IPS-15b (cell line): ENCODE data around the gene LPIN3.

Experiments used
- H3K27me3 ChIP-seq: one replicate; pipeline ENCODE4 v1.6.1; 2013; ENCODE audit warnings: low read length; ENCODE audit not compliant: control insufficient read depth, insufficient read depth
- H3K36me3 ChIP-seq: one replicate; pipeline ENCODE4 v1.6.1; 2013; ENCODE audit warnings: low read length; ENCODE audit not compliant: control insufficient read depth, insufficient read depth
- H3K4me1 ChIP-seq: one replicate; pipeline ENCODE4 v1.6.1; 2013; ENCODE audit warnings: mild to moderate bottlenecking, low read length; ENCODE audit not compliant: control insufficient read depth, insufficient read depth
- H3K4me3 ChIP-seq: one replicate; pipeline ENCODE4 v1.5.1; 2013; ENCODE audit warnings: low read depth, low read length
- H3K9ac ChIP-seq: one replicate; pipeline ENCODE4 v1.6.1; 2013; ENCODE audit warnings: low read depth, mild to moderate bottlenecking, low read length
- H3K9me3 ChIP-seq: one replicate; pipeline ENCODE4 v1.6.1; 2013; ENCODE audit warnings: mild to moderate bottlenecking, low read length; ENCODE audit not compliant: control insufficient read depth, insufficient read depth

The LPIN3 gene

DNA sequence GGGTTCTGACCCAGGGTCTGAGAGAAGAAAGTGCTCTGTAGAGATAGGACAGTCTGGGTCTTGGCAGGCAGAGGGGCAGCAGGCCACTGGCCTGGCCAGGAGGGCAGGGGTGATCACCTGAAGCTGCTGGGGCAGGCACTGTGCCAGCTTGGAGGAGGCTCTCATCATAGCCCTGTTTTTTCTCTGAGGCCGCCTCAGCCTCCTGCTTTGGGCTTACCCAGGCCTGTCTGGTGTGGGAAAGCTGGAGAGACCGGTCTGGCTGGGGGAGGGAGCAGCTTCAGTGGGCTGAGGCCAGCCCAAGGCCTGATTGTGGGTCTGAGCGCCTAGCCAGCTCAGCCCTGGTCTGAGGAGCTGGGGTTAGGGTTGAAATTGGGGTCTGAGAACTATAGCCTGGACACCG, 3.9 kb downstream of the LPIN3 start:
- Histone ChIP-seq H3K36me3 (no peaks in the 10 kb centered on the region), H3K4me1 (peaks cover 6% of the 10 kb centered on the region), H3K9me3 (no peaks in the 10 kb centered on the region), H3K4me3 (no peak overlapping the region), H3K9ac (no peak overlapping the region), H3K27me3 (peaks cover 2% of the 10 kb centered on the region)

DNA sequence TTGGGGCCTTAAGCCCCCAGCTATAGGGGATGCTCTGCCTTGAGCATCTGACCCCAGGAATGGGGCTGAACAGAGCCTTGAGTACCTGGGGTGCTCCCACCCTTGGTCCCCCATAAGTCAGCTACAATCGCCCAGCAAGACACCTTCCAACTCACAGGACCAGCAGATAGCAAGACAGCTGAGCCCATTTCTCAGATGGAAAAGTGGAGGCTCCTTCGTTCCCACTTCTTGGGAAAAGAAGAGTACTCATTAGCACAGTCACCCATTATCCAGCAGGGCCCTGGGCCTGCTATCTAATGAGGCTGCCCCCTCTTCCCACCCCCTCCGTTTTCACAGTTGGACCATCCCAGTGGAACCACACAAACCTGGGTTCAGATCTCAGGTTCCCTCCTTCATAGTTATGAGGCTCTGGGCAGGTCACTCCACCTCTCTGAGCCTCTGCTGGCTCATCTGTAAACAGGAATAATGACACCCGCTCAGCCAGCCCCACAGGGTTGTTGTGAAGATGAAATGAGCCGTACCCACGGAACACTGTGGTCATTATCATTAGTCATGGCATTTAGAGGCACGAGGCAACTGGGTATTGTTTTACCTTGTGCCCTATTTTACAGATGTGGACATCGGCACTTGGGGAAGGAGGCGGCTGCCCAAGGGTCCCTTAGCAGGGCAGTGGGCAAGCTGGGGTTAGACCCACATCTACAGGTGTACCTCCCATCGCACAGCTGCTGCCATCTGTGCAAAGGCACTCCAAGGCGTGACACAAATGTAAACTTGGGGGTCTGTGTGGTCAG, 4.5 kb downstream of the LPIN3 start:
- no peaks in the 10 kb centered on the region for H3K36me3 ChIP-seq

GRCh38 chr20:41345729-41346067, 5.1 kb downstream of the LPIN3 start:
- H3K9me3 ChIP-seq = no peaks in the 10 kb centered on the region
- peaks cover 4% of the 10 kb centered on the region for H3K4me1 ChIP-seq
- H3K4me3 ChIP-seq = no peak overlapping the region
- H3K36me3 ChIP-seq = no peaks in the 10 kb centered on the region
- no peak overlapping the region for H3K9ac ChIP-seq
- H3K27me3 ChIP-seq = no peaks in the 10 kb centered on the region

More for the DNA sequence above, 4.5 kb downstream of the LPIN3 start:
- no peak overlapping the region for H3K4me3 ChIP-seq
- H3K9ac ChIP-seq = no peak overlapping the region
- H3K4me1 ChIP-seq = peaks cover 4% of the 10 kb centered on the region
- no peaks in the 10 kb centered on the region for H3K27me3 ChIP-seq
- H3K9me3 ChIP-seq = no peaks in the 10 kb centered on the region

GRCh38 chr20:41347523-41348429, 7.2 kb downstream of the LPIN3 start:
- H3K9ac ChIP-seq = no peak overlapping the region
- no peak overlapping the region for H3K4me3 ChIP-seq
- H3K36me3 ChIP-seq = no peaks in the 10 kb centered on the region
- H3K9me3 ChIP-seq = no peaks in the 10 kb centered on the region
- H3K4me1 ChIP-seq = no peaks in the 10 kb centered on the region
- H3K27me3 ChIP-seq = no peaks in the 10 kb centered on the region

DNA sequence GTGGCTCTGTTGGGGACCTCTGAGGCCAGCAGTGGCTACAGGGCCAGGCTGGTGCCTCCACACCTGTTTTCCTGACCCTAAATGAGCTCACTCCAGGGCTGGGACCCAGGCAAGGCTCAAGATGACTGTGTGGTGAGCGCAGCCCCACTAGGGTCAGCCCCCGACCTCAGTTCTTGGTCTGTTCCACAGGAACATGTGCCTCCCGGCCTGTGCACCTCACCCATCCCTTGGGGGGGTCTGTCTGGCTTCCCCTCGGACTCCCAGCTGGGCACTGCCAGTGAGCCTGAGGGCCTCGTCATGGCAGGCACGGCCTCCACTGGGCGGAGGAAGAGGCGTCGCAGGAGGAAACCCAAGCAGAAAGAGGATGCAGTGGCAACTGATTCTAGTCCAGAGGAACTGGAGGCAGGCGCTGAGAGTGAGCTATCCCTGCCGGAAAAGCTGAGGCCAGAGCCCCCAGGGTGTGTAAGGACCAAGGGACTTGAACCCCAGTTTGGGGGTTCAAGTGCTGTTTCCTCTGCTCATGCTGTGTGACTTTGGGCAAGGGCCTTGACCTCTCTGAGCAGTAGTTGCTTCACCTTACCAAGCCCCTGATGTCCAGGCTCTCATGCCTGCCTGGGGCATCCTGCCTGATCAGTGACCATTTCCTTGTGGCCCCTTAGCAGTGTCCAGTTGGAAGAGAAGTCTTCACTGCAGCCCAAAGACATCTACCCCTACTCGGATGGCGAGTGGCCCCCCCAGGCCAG, 8.0 kb downstream of the LPIN3 start:
- Histone ChIP-seq H3K9ac (no peak overlapping the region), H3K36me3 (no peaks in the 10 kb centered on the region), H3K4me3 (no peak overlapping the region), H3K9me3 (no peaks in the 10 kb centered on the region), H3K27me3 (no peaks in the 10 kb centered on the region), H3K4me1 (no peaks in the 10 kb centered on the region)

- Histone ChIP-seq H3K9ac (no peak overlapping the region), H3K4me1 (no peaks in the 10 kb centered on the region), H3K9me3 (no peaks in the 10 kb centered on the region), H3K36me3 (no peaks in the 10 kb centered on the region), H3K27me3 (no peaks in the 10 kb centered on the region), H3K4me3 (no peak overlapping the region)
Observed at GRCh38 chr20:41349266-41349665, 8.6 kb downstream of the LPIN3 start.

GRCh38 chr20:41349943-41350342, 9.3 kb downstream of the LPIN3 start:
- Histone ChIP-seq H3K4me3 (no peak overlapping the region), H3K9me3 (no peaks in the 10 kb centered on the region), H3K4me1 (no peaks in the 10 kb centered on the region), H3K27me3 (no peaks in the 10 kb centered on the region), H3K9ac (no peak overlapping the region), H3K36me3 (no peaks in the 10 kb centered on the region)

- H3K4me3 ChIP-seq = no peak overlapping the region
- no peaks in the 10 kb centered on the region for H3K4me1 ChIP-seq
- no peaks in the 10 kb centered on the region for H3K27me3 ChIP-seq
- H3K9me3 ChIP-seq = no peaks in the 10 kb centered on the region
- no peak overlapping the region for H3K9ac ChIP-seq
- no peaks in the 10 kb centered on the region for H3K36me3 ChIP-seq
Observed at GRCh38 chr20:41350408-41350962, 9.9 kb downstream of the LPIN3 start.

GRCh38 chr20:41352106-41352505, 11.5 kb downstream of the LPIN3 start:
- Histone ChIP-seq H3K4me1 (no peaks in the 10 kb centered on the region), H3K4me3 (no peak overlapping the region), H3K27me3 (no peaks in the 10 kb centered on the region), H3K36me3 (peaks cover 1% of the 10 kb centered on the region), H3K9me3 (no peaks in the 10 kb centered on the region), H3K9ac (no peak overlapping the region)

DNA sequence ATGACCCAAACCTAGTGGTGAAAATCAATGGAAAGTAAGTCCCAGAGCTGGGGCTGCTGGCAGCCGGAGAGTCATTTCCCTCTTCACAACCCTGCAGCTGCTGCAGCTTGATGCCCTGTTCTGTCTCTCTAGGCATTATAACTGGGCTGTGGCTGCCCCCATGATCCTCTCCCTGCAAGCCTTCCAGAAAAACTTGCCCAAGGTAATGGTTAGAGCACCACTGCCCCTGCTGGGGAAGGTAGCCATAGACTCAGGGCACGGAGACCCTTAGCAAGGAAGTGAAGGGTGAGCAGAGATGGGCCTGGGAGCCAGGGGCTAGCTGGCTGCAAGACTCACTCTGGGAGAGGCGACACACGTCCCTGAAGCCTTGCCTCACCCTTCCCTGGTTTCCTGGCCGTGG, 12.0 kb downstream of the LPIN3 start:
- Histone ChIP-seq H3K27me3 (no peaks in the 10 kb centered on the region), H3K9me3 (no peaks in the 10 kb centered on the region), H3K9ac (no peak overlapping the region), H3K36me3 (peaks cover 2% of the 10 kb centered on the region), H3K4me1 (no peaks in the 10 kb centered on the region), H3K4me3 (no peak overlapping the region)

DNA sequence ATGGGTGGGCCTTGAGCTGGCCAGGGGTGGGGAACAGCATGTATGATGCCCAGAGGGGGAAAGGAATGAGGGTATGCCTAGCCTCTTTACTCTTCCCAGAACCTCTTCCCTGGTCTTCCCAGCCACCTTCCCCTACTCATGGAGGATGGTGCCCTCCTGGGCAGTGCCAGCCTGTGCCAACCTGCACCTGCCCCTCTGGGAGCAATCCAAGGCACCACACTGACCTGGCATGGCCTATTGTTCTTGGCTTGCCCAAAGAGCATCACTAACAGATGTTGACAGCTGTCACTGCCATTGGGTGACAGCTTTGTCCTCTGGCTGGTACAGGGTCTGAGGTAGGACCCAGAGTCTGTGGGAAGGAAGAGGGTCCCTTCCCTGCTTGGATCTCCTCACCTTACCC, 12.9 kb downstream of the LPIN3 start:
- Histone ChIP-seq H3K27me3 (no peaks in the 10 kb centered on the region), H3K9me3 (no peaks in the 10 kb centered on the region), H3K36me3 (peaks cover 2% of the 10 kb centered on the region), H3K4me1 (no peaks in the 10 kb centered on the region), H3K4me3 (no peak overlapping the region), H3K9ac (no peak overlapping the region)
